Measurements from ENCODE around the gene DYSF. TPM values are rescaled to one million over a fixed set of nuclear protein-coding genes. Genes with fewer than 3 reads are reported as not detected.
A peak's percentile ranks its signal among the peaks of the same experiment; 100 is the strongest.

The DYSF gene
- total RNA-seq, 1 experiment from 2014 or later: 5.5 TPM

DNA sequence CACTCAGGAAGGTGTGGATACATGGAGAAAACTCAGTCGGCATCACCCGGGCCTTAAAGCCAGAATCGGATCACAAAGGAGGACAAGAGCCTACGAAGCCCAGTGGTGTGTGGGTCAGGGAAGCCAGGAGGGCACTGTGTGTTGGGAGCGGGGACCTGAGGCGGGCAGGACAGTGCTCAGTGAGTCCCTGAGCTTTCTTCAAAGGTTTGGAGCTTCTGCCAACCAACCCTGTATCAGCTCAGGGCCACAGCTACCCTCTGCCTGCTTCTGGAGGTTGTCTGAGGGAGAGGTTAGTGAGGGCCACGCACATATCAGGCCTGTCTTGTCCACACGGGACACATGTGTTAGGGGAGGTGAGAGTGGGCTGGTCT is 52.4 kb downstream of the DYSF start:
- Histone ChIP-seq H4K91ac (ENCODE audit: insufficient read length, low read depth, low read length) (no peak overlapping the region), H3K18ac (ENCODE audit: insufficient read length, low read depth, low read length) (no peak overlapping the region), H3K27ac (ENCODE audit: insufficient read length, low read depth, low read length) (no peak overlapping the region), H3T11ph (ENCODE audit: low read length) (no peak overlapping the region), H3K56ac (ENCODE audit: insufficient read length, low read depth, low read length) (no peak overlapping the region), H4K8ac (replicated peaks; ENCODE audit: insufficient read length, low read depth, low read length) (no peak overlapping the region), H2AFZ (ENCODE audit: low read length) (no peak overlapping the region), H4K5ac (ENCODE audit: insufficient read length, low read depth, low read length) (no peak overlapping the region), H3K27me3 (ENCODE audit: insufficient read depth, low read length) (no peaks in the 10 kb centered on the region), H3K4me2 (ENCODE audit: insufficient read depth, insufficient read length, low read length) (no peak overlapping the region), H3K4ac (ENCODE audit: low read depth, low read length) (no peak overlapping the region), H4K20me1 (ENCODE audit: control insufficient read depth, insufficient read depth, insufficient read length) (no peaks in the 10 kb centered on the region), H2BK15ac (ENCODE audit: low read depth, low read length) (no peak overlapping the region), H2BK12ac (ENCODE audit: insufficient read length, low read depth, low read length) (no peak overlapping the region), H3K23me2 (ENCODE audit: insufficient read length, low read depth, low read length, poor library complexity, severe bottlenecking) (no peaks in the 10 kb centered on the region), H2BK5ac (ENCODE audit: insufficient read length, low read length) (no peak overlapping the region), H3K4me1 (ENCODE audit: insufficient read depth, low read length) (0 out of 2 replicates have a peak, but pooled peaks cover 2% of the 10 kb centered on the region), H2AK5ac (ENCODE audit: insufficient read length, low read length) (no peak overlapping the region), H2BK120ac (ENCODE audit: low read depth, low read length, poor library complexity, severe bottlenecking) (no peak overlapping the region), H3K23ac (ENCODE audit: insufficient read length, low read depth, low read length) (no peak overlapping the region), H3K79me2 (ENCODE audit: insufficient read depth, low read length) (no peaks in the 10 kb centered on the region), H2BK20ac (ENCODE audit: low read depth, low read length, poor library complexity, severe bottlenecking) (no peak overlapping the region), H3K9me3 (ENCODE audit: control insufficient read depth, low read depth, low read length) (no peaks in the 10 kb centered on the region), H3K9ac (ENCODE audit: extremely low read depth, insufficient read length, low read length) (no peak overlapping the region), H3K14ac (ENCODE audit: insufficient read depth, low read length) (no peak overlapping the region), H3K79me1 (ENCODE audit: insufficient read depth, low read depth, low read length, poor library complexity, severe bottlenecking) (no peaks in the 10 kb centered on the region)
- H3K27me3 Mint-ChIP-seq (ENCODE audit: low read depth): peaks cover 1% of the 10 kb centered on the region
- H3K4me1 Mint-ChIP-seq: peaks cover 0 to 2% of the 10 kb centered on the region in 2 experiments; a peak in 2 of 4 replicates
- WGBS (ENCODE audit: extremely low coverage, insufficient read length, low lambda C conversion rate): no CpG with 5 or more reads among the region's 8 CpGs
- H3K9me3 Mint-ChIP-seq: no peaks in the 10 kb centered on the region
- TF ChIP-seq, protein P1, sequence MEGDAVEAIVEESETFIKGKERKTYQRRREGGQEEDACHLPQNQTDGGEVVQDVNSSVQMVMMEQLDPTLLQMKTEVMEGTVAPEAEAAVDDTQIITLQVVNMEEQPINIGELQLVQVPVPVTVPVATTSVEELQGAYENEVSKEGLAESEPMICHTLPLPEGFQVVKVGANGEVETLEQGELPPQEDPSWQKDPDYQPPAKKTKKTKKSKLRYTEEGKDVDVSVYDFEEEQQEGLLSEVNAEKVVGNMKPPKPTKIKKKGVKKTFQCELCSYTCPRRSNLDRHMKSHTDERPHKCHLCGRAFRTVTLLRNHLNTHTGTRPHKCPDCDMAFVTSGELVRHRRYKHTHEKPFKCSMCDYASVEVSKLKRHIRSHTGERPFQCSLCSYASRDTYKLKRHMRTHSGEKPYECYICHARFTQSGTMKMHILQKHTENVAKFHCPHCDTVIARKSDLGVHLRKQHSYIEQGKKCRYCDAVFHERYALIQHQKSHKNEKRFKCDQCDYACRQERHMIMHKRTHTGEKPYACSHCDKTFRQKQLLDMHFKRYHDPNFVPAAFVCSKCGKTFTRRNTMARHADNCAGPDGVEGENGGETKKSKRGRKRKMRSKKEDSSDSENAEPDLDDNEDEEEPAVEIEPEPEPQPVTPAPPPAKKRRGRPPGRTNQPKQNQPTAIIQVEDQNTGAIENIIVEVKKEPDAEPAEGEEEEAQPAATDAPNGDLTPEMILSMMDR (conservative IDR thresholded peaks at IDR 0.05): no peak
- peak overlapping the region in 2 of 3 experiments; percentile 39 to 70; a peak in 2 of 7 replicates for H3K27ac Mint-ChIP-seq
- no peaks in the 10 kb centered on the region for H3K36me3 Mint-ChIP-seq (ENCODE audit: insufficient read depth in 1 of 3, low read depth in 3 of 3)
- no peak for DNase-seq
- no peak overlapping the region for H3K4me3 Mint-ChIP-seq

All from H9 (cell line).